ENCODE measurements around the gene TUBA4B. TPM values are rescaled to one million over a fixed set of nuclear protein-coding genes. Genes with fewer than 3 reads are reported as not detected.

TUBA4B gene
- polyA plus RNA-seq, 3 donors, result not detected

DNA sequence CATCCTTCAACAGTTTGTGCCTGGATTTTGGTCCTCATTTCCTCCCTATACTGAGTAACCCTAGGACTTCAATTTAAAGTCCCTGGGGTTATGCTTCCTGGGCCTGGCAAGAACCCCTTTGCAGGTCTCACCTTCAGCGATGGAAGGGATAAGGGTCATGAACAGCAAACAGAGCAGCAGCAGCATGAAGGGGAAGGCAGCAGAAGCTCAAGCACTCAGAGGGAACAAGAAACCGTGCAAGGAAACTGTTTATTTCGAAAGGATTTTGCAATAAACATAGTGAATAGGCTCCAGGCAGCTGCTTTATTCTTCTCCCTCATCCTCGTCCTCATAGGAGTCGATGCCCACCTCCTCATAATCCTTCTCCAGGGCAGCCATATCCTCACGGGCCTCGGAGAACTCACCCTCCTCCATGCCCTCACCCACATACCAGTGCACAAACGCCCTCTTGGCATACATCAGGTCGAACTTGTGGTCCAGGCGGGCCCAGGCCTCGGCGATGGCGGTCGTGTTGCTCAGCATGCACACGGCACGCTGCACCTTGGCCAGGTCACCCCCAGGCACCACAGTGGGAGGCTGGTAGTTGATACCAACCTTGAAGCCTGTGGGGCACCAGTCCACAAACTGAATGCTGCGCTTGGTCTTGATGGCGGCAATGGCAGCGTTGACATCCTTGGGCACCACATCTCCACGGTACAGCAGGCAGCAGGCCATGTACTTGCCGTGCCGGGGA, 2.8 kb upstream of the TUBA4B start:
- Mint-ChIP-seq H3K36me3 (peaks cover 28 to 47% of the 10 kb centered on the region in 2 donors), H3K27me3 (ENCODE audit: low read depth in 3 of 3) (peaks cover 0 to 3% (median 0%) of the 10 kb centered on the region in 3 donors), H3K9me3 (no peaks in the 10 kb centered on the region), H3K27ac (peak overlapping the region; percentile 84 to 95 (median 93)), H3K4me3 (peak overlapping the region; percentile 88 to 90), H3K4me1 (peaks cover 71% of the 10 kb centered on the region)
- H3K4me2 ChIP-seq (replicated peaks; ENCODE audit: extremely low read depth, low read length, poor library complexity, severe bottlenecking), result peak overlapping the region; percentile 82
- H4K20me1 ChIP-seq (ENCODE audit: insufficient read depth, low read length), result peaks cover 30% of the 10 kb centered on the region
- intact Hi-C loops (cut with micrococcal nuclease), result loop anchor here (5.0 kb wide), 2 partner anchors 33 to 73 kb away; partner anchors contain the start of genes ABCB6 (in 2 of the 2), CNPPD1 (in 1 of the 2) and RETREG2 (in 1 of the 2)
- H3K4me1 ChIP-seq (ENCODE audit: control insufficient read depth in 1 of 2, insufficient read depth in 2 of 2, low read length in 2 of 2), result peaks cover 77 to 91% of the 10 kb centered on the region in 2 donors
- 66% methylated on average over 20 of the region's 22 CpGs for WGBS (ENCODE audit: insufficient coverage)
- peak overlapping the region; percentile 80 to 90 for H3K27ac ChIP-seq (ENCODE audit: low read depth in 1 of 2, low read length in 2 of 2)
- no peaks in the 10 kb centered on the region for H3K9me3 ChIP-seq (replicated peaks in 1 of 2; ENCODE audit: control insufficient read depth in 1 of 2, insufficient read depth in 1 of 2, low read length in 2 of 2)
- H3K9ac ChIP-seq (ENCODE audit: insufficient read depth, low read length, poor library complexity, severe bottlenecking), result peak overlapping the region; percentile 50
- no peaks in the 10 kb centered on the region for H3K27me3 ChIP-seq (ENCODE audit: control insufficient read depth in 2 of 2, insufficient read depth in 2 of 2, low read length in 2 of 2)
- peaks cover 89% of the 10 kb centered on the region for H3K79me2 ChIP-seq (ENCODE audit: insufficient read depth, low read length)
- peak overlapping the region; percentile 19 to 96 (median 25) for H3K4me3 ChIP-seq (replicated peaks in 1 of 3; ENCODE audit: low read depth in 2 of 3, low read length in 3 of 3)
- no peak overlapping the region for H2AFZ ChIP-seq (ENCODE audit: insufficient read depth, low read depth, low read length, poor library complexity, severe bottlenecking)
- H3K36me3 ChIP-seq (replicated peaks in 1 of 2; ENCODE audit: control insufficient read depth in 1 of 2, insufficient read depth in 2 of 2, low read length in 2 of 2), result peaks cover 19 to 35% of the 10 kb centered on the region in 2 donors
- peak in 2 of 3 donors; percentile 27 to 57 for DNase-seq
- TF ChIP-seq, protein P1, sequence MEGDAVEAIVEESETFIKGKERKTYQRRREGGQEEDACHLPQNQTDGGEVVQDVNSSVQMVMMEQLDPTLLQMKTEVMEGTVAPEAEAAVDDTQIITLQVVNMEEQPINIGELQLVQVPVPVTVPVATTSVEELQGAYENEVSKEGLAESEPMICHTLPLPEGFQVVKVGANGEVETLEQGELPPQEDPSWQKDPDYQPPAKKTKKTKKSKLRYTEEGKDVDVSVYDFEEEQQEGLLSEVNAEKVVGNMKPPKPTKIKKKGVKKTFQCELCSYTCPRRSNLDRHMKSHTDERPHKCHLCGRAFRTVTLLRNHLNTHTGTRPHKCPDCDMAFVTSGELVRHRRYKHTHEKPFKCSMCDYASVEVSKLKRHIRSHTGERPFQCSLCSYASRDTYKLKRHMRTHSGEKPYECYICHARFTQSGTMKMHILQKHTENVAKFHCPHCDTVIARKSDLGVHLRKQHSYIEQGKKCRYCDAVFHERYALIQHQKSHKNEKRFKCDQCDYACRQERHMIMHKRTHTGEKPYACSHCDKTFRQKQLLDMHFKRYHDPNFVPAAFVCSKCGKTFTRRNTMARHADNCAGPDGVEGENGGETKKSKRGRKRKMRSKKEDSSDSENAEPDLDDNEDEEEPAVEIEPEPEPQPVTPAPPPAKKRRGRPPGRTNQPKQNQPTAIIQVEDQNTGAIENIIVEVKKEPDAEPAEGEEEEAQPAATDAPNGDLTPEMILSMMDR (IDR thresholded peaks at IDR 0.05), result no peak

DNA sequence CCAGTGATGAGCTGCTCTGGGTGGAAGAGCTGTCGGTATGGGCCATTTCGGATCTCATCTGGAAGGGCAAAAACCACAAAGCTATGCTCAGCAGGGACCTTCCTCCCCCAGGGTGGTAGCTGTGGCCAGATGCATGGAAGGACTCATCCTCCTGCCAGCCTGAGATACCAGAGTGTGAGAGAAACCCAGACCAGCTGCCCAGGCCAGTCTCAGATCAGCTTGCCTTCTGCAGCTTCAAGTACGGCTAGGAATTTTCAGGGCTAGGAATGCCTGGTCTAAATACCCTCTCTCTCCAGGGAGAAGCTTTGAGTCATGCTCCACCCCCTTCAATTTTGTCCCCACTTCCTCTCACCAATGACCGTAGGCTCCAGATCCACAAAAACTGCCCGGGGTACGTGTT, 1.4 kb upstream of the TUBA4B start:
- DNase-seq, result peak in 1 of 3 donors; percentile 37
- H2AFZ ChIP-seq (ENCODE audit: insufficient read depth, low read depth, low read length, poor library complexity, severe bottlenecking), result no peak overlapping the region
- H3K4me2 ChIP-seq (replicated peaks; ENCODE audit: extremely low read depth, low read length, poor library complexity, severe bottlenecking), result peak overlapping the region; percentile 95
- H3K9me3 ChIP-seq (replicated peaks in 1 of 2; ENCODE audit: control insufficient read depth in 1 of 2, insufficient read depth in 1 of 2, low read length in 2 of 2), result no peaks in the 10 kb centered on the region
- intact Hi-C loops (cut with micrococcal nuclease), result loop anchor here (5.0 kb wide), 2 partner anchors 34 to 74 kb away; partner anchors contain the start of genes ABCB6 (in 2 of the 2), CNPPD1 (in 1 of the 2) and RETREG2 (in 1 of the 2)
- Mint-ChIP-seq H3K27me3 (ENCODE audit: low read depth in 3 of 3) (peaks cover 0 to 3% (median 0%) of the 10 kb centered on the region in 3 donors), H3K27ac (peak overlapping the region; percentile 88 to 95 (median 93)), H3K36me3 (peaks cover 28 to 47% of the 10 kb centered on the region in 2 donors), H3K4me3 (peak overlapping the region; percentile 90 to 96), H3K9me3 (no peaks in the 10 kb centered on the region), H3K4me1 (peaks cover 70% of the 10 kb centered on the region)
- no CpG with 5 or more reads among the region's 6 CpGs for WGBS (ENCODE audit: insufficient coverage)
- H3K9ac ChIP-seq (ENCODE audit: insufficient read depth, low read length, poor library complexity, severe bottlenecking), result peak overlapping the region; percentile 84
- H3K4me3 ChIP-seq (replicated peaks in 1 of 3; ENCODE audit: low read depth in 2 of 3, low read length in 3 of 3), result peak overlapping the region; percentile 88 to 96 (median 88)
- no peaks in the 10 kb centered on the region for H3K27me3 ChIP-seq (ENCODE audit: control insufficient read depth in 2 of 2, insufficient read depth in 2 of 2, low read length in 2 of 2)
- peaks cover 75% of the 10 kb centered on the region for H3K79me2 ChIP-seq (ENCODE audit: insufficient read depth, low read length)
- H3K4me1 ChIP-seq (ENCODE audit: control insufficient read depth in 1 of 2, insufficient read depth in 2 of 2, low read length in 2 of 2), result peaks cover 70 to 82% of the 10 kb centered on the region in 2 donors
- TF ChIP-seq, protein P1 (IDR thresholded peaks at IDR 0.05), result no peak
- H4K20me1 ChIP-seq (ENCODE audit: insufficient read depth, low read length), result peaks cover 30% of the 10 kb centered on the region
- H3K36me3 ChIP-seq (replicated peaks in 1 of 2; ENCODE audit: control insufficient read depth in 1 of 2, insufficient read depth in 2 of 2, low read length in 2 of 2), result peaks cover 19 to 35% of the 10 kb centered on the region in 2 donors
- peak overlapping the region; percentile 80 to 90 for H3K27ac ChIP-seq (ENCODE audit: low read depth in 1 of 2, low read length in 2 of 2)
